ENCODE results near the gene CSGALNACT2.

GRCh38 chr10:43205681-43206390 is 67.6 kb downstream of the CSGALNACT2 start:
- TF ChIP-seq POLR2AphosphoS5 (IDR thresholded peaks at IDR 0.05; ENCODE audit: low read depth, low read length) (no peak), FOXM1 (IDR thresholded peaks at IDR 0.05; ENCODE audit: low read depth) (no peak), CTCF (IDR thresholded peaks at IDR 0.05) (no peak), MAX (IDR thresholded peaks at IDR 0.05; ENCODE audit: low read depth) (no peak), SIN3A (IDR thresholded peaks at IDR 0.05; ENCODE audit: borderline replicate concordance, low read depth, low read length) (no peak), JUND (IDR thresholded peaks at IDR 0.05) (no peak), EP300 (IDR thresholded peaks at IDR 0.05; ENCODE audit: borderline replicate concordance in 1 of 2, low read depth in 1 of 2, low read length in 1 of 2) (no peak), TAF1 (IDR thresholded peaks at IDR 0.05; ENCODE audit: borderline replicate concordance, low read depth, low read length) (no peak), REST (IDR thresholded peaks at IDR 0.05; ENCODE audit: low read depth, low read length) (no peak), TEAD4 (IDR thresholded peaks at IDR 0.05; ENCODE audit: borderline replicate concordance, insufficient read depth) (no peak), IRF3 (IDR thresholded peaks at IDR 0.05; ENCODE audit: low read depth, low read length) (no peak), YY1 (IDR thresholded peaks at IDR 0.05; ENCODE audit: low read depth) (no peak), RFX5 (IDR thresholded peaks at IDR 0.05; ENCODE audit: low read length) (no peak), SMC3 (IDR thresholded peaks at IDR 0.05; ENCODE audit: low read depth, low read length) (no peak)

Measured in SK-N-SH (cell line).